ENCODE measurements around the gene PSEN2. TPM values are rescaled to one million over a fixed set of nuclear protein-coding genes. Genes with fewer than 3 reads are reported as not detected.

The PSEN2 gene
- 9.6 and 30.0 TPM in 2 replicates for total RNA-seq (ENCODE audit: low replicate concordance)

GRCh38 chr1:226870401-226871279, at the start of gene PSEN2:
Gene PSEN2 (plus strand): TSS chr1:226870616. CDS start chr1:226881908, 11,292 bp downstream.

DNA sequence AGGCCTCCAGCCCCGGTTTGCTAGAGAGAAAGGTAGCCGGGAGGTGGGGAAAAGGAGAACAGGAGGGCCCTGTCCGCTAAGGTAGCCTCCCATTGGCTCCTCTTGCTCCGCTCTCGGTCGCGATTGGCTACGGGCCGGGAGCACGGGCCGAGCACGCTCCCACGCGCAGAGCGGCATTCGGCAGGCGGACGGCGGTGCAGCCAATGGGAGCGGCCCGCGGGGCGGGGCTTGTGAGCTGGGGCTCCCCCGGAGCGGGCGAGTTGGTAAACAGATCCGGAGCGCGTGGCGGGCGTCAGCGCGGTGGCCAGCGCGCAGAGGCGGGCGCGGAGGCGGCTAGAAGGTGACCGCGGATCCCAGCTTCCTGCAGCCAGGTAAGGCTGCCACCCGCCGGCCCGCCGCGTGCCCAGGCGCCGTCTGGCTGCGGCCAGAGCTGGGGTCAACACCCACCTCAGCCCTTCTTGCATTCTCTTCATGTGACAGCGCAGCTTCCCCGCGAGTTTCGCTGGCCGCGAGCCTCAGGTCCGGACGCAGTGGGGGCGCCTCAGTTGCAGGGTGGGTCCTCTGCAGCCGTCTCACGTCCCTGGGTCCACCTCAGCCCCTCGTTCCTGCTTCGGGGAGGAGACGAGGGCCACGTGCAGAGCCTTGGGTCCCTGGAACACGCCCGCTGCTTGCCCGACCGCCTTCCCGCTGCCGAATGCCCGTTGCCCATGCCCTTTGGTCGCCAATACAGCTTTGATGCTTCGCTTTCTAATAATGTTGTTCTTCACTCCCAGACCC, 69.8 kb downstream of the PSEN2 start, which contains the start of gene COQ8A:
COQ8A (plus strand) TSS at position 266 of the 777 bp plus-strand sequence. CDS start 21,092 bp downstream, outside the sequence.

Other genes with a start within 250 kb of the PSEN2 start
- gene ITPKB, start 131.3 kb upstream of the PSEN2 start, total RNA-seq (ENCODE audit: low replicate concordance): 2.8 and 5.3 TPM in 2 replicates
- 4.3 and 20.1 TPM in 2 replicates for gene COQ8A, start 69.7 kb downstream of the PSEN2 start, total RNA-seq (ENCODE audit: low replicate concordance)